HepG2 (cell line): ENCODE data around the gene PLA2G7.

Experiments used
- HCFC1 ChIP-seq: fragments of 150-350 bp; IDR thresholded peaks from 2 replicates; pipeline ENCODE4 v1.6.1; 2014; ENCODE audit warnings: low read depth, low read length
- PREB ChIP-seq: sonication (generic); formaldehyde crosslinking; IDR thresholded peaks from 2 replicates; pipeline ENCODE4 v1.4.0; 2020; ENCODE audit warnings: missing genetic modification reagents
- SIN3B ChIP-seq: fragments of 150-350 bp; IDR thresholded peaks from 2 replicates; pipeline ENCODE4 v1.6.1; 2014; ENCODE audit warnings: low read length

DNA sequence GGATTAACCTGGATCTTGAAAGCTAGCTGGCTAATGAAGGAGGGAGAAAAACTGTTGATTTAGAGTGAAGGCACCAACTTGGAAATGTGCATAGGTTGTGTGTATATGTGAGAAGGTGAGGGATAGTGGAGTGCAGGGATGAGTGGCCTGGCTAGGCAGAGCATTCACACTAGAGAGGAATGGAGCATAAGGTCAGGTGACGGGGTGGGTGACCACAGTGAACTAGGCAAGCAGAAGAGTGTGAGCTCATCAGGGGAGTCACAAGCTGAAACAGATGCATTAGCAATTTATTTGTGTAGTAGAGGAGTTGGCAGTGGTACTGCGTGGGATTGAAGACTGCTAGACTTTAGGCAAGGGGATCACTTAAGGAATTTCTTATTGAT is 22.0 kb upstream of the PLA2G7 start:
- TF ChIP-seq SIN3B (no peak), PREB (CRISPR knock-in tag) (no peak), HCFC1 (no peak)
